ENCODE measurements around the gene WIPF3.

WIPF3 gene

DNA sequence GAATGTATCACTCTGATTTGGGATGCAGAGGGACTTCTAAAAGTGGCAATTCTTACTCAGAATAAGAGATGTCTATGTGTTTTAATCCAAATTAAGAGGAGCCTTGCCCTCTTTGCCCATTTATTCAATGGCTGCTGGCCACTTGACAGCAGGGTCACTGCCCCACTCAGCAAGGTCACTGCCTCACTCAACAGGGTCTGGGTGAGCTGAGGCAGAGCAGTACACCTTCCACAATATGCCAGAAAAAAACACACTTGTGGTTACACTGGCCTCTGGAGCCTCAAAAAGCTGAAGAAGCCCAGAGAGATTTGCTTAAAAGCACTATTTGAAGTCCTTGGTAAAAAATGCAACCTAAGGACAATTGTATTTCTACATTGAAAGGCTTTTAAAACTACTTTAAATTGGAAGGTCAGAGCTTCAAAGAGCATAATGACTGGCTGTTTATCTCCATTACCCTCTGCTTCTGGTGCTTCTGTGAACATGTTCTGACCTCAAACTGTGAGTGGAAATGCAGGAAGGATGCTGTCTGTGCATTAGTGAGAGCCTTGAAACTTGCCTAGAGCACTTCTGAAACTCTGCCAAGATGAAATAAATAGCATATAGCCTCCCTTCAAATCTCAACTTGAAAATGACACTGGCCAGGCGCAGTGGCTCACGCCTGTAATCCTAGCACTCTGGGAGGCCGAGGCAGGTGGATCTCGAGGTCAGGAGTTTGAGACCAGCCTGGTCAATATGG, 35.1 kb upstream of the WIPF3 start:
- Histone ChIP-seq H3K36me3 (replicated peaks) (no peaks in the 10 kb centered on the region), H3K4me3 (ENCODE audit: low read depth, low read length) (no peak overlapping the region), H3K27me3 (replicated peaks) (no peaks in the 10 kb centered on the region), H3K27ac (no peak overlapping the region)
- no peak for DNase-seq
- no peak for TF ChIP-seq CTCF (IDR thresholded peaks at IDR 0.05; ENCODE audit: low read depth, low read length, missing control alignments)
- in situ Hi-C loops (cut with HindIII; ENCODE audit: low pct_ligation_motif_present, low sequenced_read_pairs): no loop called here

DNA sequence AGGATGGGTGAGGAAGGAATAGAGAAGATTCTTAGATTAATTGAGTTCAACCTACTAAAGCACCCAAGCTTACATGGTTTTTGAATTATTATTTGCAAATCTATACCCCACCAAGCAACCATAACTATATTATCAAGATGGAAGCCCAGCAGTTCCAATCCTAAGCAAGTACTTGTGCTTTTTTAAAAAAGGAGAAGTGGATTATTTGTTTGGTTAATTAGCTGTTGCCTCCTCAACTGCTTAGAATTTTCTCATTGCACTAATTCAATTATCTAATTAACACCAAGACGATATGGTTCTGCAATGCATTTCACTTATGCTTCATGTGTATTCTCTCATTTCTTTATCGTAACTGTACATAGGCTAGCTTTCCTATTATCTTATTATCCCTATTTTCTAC, 27.3 kb upstream of the WIPF3 start:
- Histone ChIP-seq H3K27me3 (replicated peaks) (peaks cover 2% of the 10 kb centered on the region), H3K36me3 (replicated peaks) (no peaks in the 10 kb centered on the region), H3K4me3 (ENCODE audit: low read depth, low read length) (no peak overlapping the region), H3K27ac (no peak overlapping the region)
- in situ Hi-C loops (cut with HindIII; ENCODE audit: low pct_ligation_motif_present, low sequenced_read_pairs): no loop called here
- TF ChIP-seq CTCF (IDR thresholded peaks at IDR 0.05; ENCODE audit: low read depth, low read length, missing control alignments): no peak
- no peak for DNase-seq

GRCh38 chr7:29780346-29780745, 26.0 kb upstream of the WIPF3 start:
- no peak overlapping the region for H3K4me3 ChIP-seq (ENCODE audit: low read depth, low read length)
- no peak for TF ChIP-seq CTCF (IDR thresholded peaks at IDR 0.05; ENCODE audit: low read depth, low read length, missing control alignments)
- no peaks in the 10 kb centered on the region for H3K36me3 ChIP-seq (replicated peaks)
- in situ Hi-C loops (cut with HindIII; ENCODE audit: low pct_ligation_motif_present, low sequenced_read_pairs): no loop called here
- no peak for DNase-seq
- H3K27me3 ChIP-seq (replicated peaks): peaks cover 2% of the 10 kb centered on the region
- H3K27ac ChIP-seq: no peak overlapping the region

DNA sequence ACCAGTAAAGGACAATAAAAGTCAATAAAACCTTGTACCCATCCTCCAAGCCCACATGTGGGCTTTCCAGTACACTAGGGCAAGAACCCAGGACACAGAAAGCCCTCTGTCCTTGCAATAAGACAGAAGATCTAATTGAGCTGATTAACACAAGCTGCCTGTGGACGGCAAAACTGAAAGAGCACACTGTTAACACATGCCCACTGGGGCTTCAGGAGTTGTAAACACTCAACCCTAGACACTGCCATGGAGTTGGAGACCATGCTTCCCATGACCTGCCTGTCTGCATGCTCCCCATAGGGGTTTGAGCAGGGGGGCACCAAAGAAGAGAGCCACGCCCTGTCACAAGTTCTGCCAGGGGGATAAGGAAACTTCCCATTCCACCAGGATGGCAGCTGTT, 22.6 kb upstream of the WIPF3 start:
- DNase-seq: no peak
- Histone ChIP-seq H3K4me3 (ENCODE audit: low read depth, low read length) (no peak overlapping the region), H3K27ac (no peak overlapping the region), H3K27me3 (replicated peaks) (peaks cover under 1% of the 10 kb centered on the region), H3K36me3 (replicated peaks) (no peaks in the 10 kb centered on the region)
- TF ChIP-seq CTCF (IDR thresholded peaks at IDR 0.05; ENCODE audit: low read depth, low read length, missing control alignments): no peak
- in situ Hi-C loops (cut with HindIII; ENCODE audit: low pct_ligation_motif_present, low sequenced_read_pairs): no loop called here

GRCh38 chr7:29793507-29793906, 12.8 kb upstream of the WIPF3 start:
- H3K27me3 ChIP-seq (replicated peaks): peaks cover 3% of the 10 kb centered on the region
- no peaks in the 10 kb centered on the region for H3K36me3 ChIP-seq (replicated peaks)
- no peak for TF ChIP-seq CTCF (IDR thresholded peaks at IDR 0.05; ENCODE audit: low read depth, low read length, missing control alignments)
- H3K4me3 ChIP-seq (ENCODE audit: low read depth, low read length): no peak overlapping the region
- H3K27ac ChIP-seq: no peak overlapping the region
- in situ Hi-C loops (cut with HindIII; ENCODE audit: low pct_ligation_motif_present, low sequenced_read_pairs): no loop called here
- DNase-seq: no peak
